VCaP (cell line): ENCODE results near the gene AQP10.
"Not testable (repeated sequence)": the region's sequence is repeated elsewhere in the genome, so short reads cannot be mapped to it uniquely, and the experiment has no call there.

Source experiments
- H3K27ac ChIP-seq: fragments of 450-650 bp; 2 replicates; pipeline ENCODE4 v1.5.1; 2017
- TF ChIP-seq, protein P1 (sequence below): fragments of 450-650 bp; conservative IDR thresholded peaks from 2 replicates; pipeline ENCODE4 v1.5.1; 2017; ENCODE audit warnings: mild to moderate bottlenecking, moderate library complexity

AQP10 gene

DNA sequence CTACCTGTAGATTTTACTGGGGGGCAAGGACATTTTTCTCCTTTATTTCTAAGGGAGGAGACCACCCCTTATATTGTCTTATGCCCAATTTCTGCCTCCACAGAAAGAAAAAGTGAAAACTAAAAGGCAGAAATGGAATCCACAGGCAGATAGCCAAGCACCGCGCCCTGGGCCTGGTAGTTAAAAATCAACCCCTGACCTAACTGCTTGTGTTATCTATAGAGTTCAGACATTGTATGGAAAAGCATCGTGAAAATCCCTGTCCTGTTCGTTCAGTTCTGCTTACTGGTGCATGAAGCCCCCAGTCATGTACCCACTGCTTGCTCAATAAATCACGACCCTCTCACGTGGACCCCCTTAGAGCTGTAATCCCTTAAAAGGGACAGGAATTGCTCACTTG, 50.5 kb downstream of the AQP10 start:
- TF ChIP-seq, protein P1, sequence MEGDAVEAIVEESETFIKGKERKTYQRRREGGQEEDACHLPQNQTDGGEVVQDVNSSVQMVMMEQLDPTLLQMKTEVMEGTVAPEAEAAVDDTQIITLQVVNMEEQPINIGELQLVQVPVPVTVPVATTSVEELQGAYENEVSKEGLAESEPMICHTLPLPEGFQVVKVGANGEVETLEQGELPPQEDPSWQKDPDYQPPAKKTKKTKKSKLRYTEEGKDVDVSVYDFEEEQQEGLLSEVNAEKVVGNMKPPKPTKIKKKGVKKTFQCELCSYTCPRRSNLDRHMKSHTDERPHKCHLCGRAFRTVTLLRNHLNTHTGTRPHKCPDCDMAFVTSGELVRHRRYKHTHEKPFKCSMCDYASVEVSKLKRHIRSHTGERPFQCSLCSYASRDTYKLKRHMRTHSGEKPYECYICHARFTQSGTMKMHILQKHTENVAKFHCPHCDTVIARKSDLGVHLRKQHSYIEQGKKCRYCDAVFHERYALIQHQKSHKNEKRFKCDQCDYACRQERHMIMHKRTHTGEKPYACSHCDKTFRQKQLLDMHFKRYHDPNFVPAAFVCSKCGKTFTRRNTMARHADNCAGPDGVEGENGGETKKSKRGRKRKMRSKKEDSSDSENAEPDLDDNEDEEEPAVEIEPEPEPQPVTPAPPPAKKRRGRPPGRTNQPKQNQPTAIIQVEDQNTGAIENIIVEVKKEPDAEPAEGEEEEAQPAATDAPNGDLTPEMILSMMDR, result no peak
- no peak overlapping the region for H3K27ac ChIP-seq

- H3K27ac ChIP-seq, result not testable (repeated sequence)
Measured at GRCh38 chr1:154373777-154374357, 53.0 kb downstream of the AQP10 start.
